GM12891 (cell line): Measurements from ENCODE around the gene HCN3. TPM values are rescaled to one million over a fixed set of nuclear protein-coding genes. Genes with fewer than 3 reads are reported as not detected.
A peak's percentile ranks its signal among the peaks of the same experiment; 100 is the strongest.
"Not testable (repeated sequence)": the region's sequence is repeated elsewhere in the genome, so short reads cannot be mapped to it uniquely, and the experiment has no call there.

ENCODE experiments used
- DNase-seq: peaks from one replicate; pipeline ENCODE4 v3.0.0; 2011; ENCODE audit warnings: low spot score; ENCODE audit not compliant: insufficient read length
- FAIRE-seq: peaks from 2 replicates; lab custom pipeline; 2011; peaks lifted over from hg19 to GRCh38; lab: Jason Lieb, UNC
- PAX5 ChIP-seq: IDR thresholded peaks from 2 replicates; pipeline ENCODE4 v1.6.1; 2011; ENCODE audit warnings: low read length, moderate library complexity, mild to moderate bottlenecking; ENCODE audit not compliant: insufficient read depth, severe bottlenecking
- POLR2A ChIP-seq: IDR thresholded peaks from 2 replicates; pipeline ENCODE4 v1.6.1; 2011; ENCODE audit warnings: low read depth, low read length, control low read depth
- POLR2AphosphoS5 ChIP-seq: IDR thresholded peaks from 2 replicates; pipeline ENCODE4 v1.6.1; 2011; ENCODE audit warnings: low read depth, low read length, control low read depth
- POU2F2 ChIP-seq: IDR thresholded peaks from 2 replicates; pipeline ENCODE4 v1.6.1; 2011; ENCODE audit warnings: low read depth, mild to moderate bottlenecking, control low read depth, low read length, moderate library complexity
- SPI1 ChIP-seq: IDR thresholded peaks from 2 replicates; pipeline ENCODE4 v1.6.1; 2011; ENCODE audit warnings: low read depth, low read length, control low read depth
- TAF1 ChIP-seq: IDR thresholded peaks from 2 replicates; pipeline ENCODE4 v1.6.1; 2011; ENCODE audit warnings: low read depth, low read length, control low read depth
- polyA plus RNA-seq: library from polyadenylated mRNA; unstranded; fragments of >200 nt; gene quantifications from one replicate; pipeline ENCODE4 v1.2.1, GENCODE V29; 2012; ENCODE audit warnings: low read depth, missing spikeins, inconsistent platforms; ENCODE audit not compliant: missing spikeins

Gene HCN3
- 1.6 TPM for polyA plus RNA-seq

DNA sequence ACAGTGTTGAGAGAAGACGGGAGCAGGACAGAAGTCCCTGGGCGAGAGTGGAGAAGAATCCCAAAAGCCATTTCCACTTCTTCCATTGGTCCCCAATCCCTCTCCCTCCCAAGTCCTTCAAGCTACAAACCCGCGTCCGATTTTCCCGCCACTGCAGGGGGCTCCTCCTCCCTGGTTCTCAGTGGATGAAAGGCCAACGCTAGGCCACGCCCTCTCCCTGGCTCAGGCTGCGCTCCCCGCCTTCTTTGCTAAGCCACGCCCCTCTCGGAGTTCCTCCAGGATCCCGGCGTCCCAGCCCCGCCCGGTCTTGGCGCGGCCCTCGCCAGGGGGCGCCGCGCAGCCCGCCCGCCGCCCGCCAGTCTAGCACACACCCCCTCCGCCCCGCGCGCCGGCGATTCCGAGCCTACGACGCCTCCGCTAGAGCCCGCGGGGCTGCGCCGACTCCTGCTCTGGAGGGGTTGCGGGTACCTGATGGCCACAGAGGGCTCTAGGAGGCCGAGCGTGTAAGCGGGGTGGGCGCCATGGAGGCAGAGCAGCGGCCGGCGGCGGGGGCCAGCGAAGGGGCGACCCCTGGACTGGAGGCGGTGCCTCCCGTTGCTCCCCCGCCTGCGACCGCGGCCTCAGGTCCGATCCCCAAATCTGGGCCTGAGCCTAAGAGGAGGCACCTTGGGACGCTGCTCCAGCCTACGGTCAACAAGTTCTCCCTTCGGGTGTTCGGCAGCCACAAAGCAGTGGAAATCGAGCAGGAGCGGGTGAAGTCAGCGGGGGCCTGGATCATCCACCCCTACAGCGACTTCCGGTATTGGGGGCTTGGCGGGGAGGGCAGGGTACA lies at the start of gene HCN3:
HCN3 (plus strand) TSS at position 394 of the 832 bp plus-strand sequence; CDS start at position 522, 128 bp downstream.
- FAIRE-seq: peak; percentile 82
- TF ChIP-seq POLR2A: no peak
- no peak for TF ChIP-seq POLR2AphosphoS5
- TF ChIP-seq POU2F2: no peak
- TF ChIP-seq TAF1: no peak
- TF ChIP-seq SPI1: no peak
- no peak for TF ChIP-seq PAX5
- DNase-seq: peak; percentile 94

DNA sequence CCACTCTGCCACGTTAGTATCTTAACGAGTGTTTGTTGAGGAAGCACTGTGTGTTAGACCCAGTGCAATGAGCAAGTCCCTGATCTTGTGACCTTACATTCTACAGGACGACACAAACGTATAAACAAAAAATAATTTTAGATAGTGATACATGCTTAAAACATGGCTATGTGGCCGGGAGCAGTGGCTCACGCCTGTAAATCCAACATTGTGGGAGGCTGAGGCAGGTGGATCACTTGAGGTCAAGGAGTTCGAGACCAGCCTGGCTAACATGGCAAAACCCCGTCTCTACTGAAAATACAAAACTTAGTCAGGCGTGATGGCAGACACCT lies 49.2 kb upstream of the HCN3 start:
- FAIRE-seq: no peak
- TF ChIP-seq SPI1 (no peak), POLR2A (no peak)

DNA sequence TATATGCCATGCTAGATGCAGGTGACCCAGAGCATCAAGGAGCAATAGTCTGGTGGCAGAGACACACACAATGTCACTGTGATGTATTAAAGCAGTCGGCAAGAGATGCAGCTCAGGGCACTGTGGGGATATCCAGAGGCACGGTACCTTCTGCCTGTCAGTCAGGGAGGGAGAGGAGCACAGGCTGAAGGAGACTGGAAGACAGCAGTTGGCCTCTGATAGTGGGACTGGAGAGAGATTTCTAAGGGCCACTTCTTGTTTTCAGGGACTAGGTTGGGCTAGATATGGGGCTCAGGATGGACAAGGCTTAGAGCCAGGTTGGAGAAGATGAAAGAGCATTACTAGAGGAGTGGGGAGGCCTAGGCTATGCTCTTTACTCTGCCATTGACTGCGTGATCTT lies 46.0 kb upstream of the HCN3 start:
- not testable (repeated sequence) for FAIRE-seq, DNase-seq

More for the DNA sequence above, 49.2 kb upstream of the HCN3 start:
- DNase-seq: no peak

DNA sequence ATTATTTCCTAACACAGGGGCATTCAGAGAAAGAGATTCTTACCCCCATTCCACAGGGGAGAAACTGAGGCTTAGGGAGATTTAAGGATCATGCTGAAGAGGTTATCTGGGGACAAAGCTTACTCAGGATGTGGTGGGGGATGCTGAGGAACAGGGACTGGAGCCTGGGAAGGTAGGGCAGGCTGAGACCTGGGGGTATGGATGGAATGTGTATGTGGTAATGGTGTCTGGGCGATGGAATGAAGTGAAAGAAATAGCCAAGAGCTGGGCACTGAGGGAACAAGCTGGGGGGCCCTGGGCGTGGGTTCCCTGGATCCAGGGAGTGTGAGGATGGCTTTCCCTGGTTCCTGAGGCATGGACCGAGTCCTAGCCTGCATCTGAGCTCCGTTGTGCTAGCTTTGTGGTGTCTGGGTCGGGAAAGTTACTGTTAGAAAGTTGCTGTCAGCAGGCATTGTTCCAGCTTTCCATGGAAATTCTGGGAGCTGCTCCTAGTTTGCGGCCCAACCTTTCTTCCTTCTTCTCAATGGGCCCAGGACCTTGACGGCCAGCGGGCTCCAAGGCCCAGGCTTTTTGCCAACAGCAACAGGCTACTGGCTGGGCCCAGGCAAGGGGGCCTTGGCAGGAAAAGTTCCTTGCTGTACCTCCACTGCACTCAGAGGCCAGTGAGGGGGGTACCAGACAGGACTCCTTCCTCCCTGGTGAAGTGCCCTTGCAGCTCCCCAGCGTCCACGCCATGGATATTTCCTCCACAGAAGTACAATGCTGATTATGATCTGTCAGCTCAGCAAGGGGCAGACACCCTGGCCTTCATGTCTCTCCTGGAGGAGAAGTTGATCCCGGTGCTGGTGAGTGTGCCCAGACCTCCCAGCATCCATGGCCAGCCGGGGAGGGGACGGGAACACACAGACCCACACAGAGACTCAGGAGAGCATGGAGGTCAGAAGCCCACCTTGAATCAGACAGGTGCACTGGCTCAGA lies 45.0 kb upstream of the HCN3 start:
- DNase-seq, FAIRE-seq: not testable (repeated sequence)

DNA sequence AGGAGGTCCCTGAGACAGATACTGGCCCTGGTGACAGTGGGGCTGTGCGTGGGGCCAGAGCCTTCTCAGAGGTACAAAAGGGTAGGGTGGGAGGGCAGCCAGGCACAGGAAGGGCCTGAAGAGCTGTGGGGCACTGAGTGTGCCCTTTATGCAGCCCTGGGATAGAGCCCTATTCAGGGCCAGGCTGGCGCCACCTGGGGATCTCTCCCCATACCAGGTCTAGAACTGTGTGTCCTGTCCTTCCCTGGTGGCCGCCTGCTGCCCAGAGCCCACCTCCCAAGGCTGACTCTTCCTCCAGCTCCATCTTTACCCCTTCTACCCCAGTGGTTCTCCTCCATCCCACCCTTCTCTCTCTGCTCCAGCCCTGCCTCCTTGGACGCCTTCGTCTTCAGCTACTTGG lies 43.8 kb upstream of the HCN3 start:
- not testable (repeated sequence) for FAIRE-seq, DNase-seq

DNA sequence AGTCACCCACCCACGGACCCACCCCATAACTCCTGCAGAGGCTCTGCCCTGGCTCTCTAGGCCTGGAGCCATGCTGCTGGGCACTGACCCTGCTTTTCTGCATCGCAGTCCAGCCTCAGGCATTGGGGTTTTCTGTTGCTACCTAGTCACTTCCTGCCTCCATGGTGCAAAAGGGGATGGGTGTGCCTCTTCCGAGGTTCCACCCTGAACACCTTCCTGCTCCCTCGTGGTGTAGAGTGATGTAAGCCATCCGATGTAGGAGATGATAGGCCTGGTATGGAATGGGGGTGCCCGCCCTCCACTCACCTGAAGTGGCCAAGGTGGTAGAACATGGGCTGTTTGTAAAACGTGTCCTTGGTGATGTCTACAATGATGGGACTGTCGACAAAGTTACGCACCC lies 41.9 kb upstream of the HCN3 start:
- FAIRE-seq: peak; percentile 23
- not testable (repeated sequence) for DNase-seq

DNA sequence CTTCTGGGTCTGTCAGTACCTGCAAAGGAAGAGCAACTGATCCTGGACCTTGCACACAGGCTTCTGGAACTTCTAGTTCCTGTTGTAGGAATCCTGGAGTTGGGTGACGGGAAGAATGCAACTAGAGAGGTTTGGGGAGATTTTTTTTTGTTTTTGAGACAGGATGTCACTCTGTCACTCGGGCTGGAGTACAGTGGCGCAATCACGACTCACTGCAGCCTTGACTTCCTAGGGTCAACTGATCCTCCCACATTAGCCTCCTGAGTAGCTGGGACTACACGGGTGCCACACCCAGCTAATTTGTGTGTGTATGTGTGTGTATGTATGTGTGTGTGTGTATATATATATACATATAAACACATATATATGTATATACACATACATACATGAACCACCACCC lies 40.8 kb upstream of the HCN3 start:
- no peak for FAIRE-seq
- TF ChIP-seq POLR2A: no peak
- no peak for TF ChIP-seq POLR2AphosphoS5
- TF ChIP-seq SPI1: no peak
- no peak for TF ChIP-seq TAF1
- TF ChIP-seq POU2F2: no peak
- no peak for TF ChIP-seq PAX5
- DNase-seq: no peak

DNA sequence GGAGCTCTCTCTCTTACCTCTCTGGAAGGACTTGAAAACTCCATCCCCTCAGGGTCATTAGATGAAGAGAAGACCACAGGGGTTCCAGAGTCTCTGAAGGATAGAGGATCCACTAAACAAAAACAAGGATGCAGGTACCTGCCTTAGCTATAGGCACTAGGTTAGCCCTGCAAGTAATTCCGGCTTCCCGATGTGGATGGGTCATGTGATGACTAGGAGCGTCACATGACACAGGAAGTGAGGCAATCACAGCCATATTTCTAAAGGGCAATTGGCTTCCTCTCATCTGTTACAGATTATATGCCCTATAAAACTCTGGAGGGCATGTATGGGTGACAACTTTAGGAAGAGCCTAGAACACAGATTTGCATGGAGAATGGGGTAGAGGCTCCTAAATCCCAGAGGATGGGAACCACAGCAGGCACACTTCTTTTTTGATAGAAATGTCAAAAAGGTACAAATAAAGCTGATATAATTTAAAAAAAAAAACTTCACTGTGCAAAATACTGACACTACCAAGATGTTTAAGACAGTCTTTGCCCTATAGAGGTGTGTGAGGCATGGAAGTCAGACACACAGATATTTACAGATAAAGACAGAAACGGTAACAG lies 36.1 kb upstream of the HCN3 start:
- TF ChIP-seq PAX5 (no peak), SPI1 (peak; percentile 54), POU2F2 (no peak)
- FAIRE-seq: peak; percentile 75

DNA sequence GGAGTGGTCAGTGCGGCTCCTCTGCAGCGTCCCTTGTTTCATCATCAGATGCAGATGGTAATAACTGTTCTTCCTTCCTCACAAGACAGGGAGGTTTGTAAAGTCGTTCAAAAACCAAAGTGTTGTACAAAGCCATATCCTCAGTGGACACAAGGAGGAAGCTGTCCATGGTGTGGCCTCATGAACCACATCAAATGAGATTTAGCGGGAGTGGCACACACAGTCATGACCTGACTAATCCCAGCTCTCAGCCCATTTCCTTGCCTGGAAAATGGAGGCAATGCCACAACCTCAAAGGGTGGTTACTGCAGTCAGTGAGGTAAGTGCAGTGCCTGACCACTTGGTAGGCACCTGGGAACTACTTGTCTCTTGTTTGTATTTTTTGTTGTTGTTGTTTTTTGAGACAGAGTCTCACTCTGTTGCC lies 35.4 kb upstream of the HCN3 start:
- FAIRE-seq (no peak), DNase-seq (no peak)
- TF ChIP-seq POLR2AphosphoS5: no peak
- no peak for TF ChIP-seq POLR2A
- TF ChIP-seq TAF1: no peak
- TF ChIP-seq POU2F2: no peak
- no peak for TF ChIP-seq PAX5

More for the DNA sequence above, 36.1 kb upstream of the HCN3 start:
- DNase-seq: no peak

DNA sequence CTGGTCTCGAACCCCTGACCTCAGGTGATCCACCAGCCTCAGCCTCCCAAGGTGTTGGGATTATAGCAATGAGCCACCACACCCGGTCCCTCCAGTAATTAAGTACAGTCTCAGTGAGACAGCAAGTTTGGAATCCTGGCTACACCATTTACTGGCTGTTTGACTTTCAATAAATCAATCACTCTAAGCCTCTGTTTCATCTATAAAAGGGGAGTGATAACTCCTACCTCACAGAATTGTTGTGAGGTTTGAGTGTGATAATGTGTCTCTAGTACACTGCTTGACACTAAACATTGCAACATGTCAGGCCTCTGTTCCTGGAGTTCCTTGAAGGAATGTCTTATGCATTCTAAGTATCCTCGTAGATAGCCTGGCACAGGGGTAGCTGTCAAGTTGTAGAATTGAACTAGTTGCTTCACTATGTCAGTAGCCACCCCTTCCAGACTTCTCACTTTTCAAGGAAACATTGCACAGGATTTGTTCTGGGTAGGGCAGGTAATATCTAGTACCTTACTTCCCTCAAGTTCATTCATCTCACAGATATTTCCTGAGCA lies 34.4 kb upstream of the HCN3 start:
- DNase-seq (no peak), FAIRE-seq (no peak)
- TF ChIP-seq POU2F2 (no peak), PAX5 (no peak), SPI1 (no peak), POLR2AphosphoS5 (no peak), POLR2A (no peak), TAF1 (no peak)
